ENCODE results near the gene CNTNAP1.
"Not testable (repeated sequence)": the region's sequence is repeated elsewhere in the genome, so short reads cannot be mapped to it uniquely, and the experiment has no call there.

Gene CNTNAP1

DNA sequence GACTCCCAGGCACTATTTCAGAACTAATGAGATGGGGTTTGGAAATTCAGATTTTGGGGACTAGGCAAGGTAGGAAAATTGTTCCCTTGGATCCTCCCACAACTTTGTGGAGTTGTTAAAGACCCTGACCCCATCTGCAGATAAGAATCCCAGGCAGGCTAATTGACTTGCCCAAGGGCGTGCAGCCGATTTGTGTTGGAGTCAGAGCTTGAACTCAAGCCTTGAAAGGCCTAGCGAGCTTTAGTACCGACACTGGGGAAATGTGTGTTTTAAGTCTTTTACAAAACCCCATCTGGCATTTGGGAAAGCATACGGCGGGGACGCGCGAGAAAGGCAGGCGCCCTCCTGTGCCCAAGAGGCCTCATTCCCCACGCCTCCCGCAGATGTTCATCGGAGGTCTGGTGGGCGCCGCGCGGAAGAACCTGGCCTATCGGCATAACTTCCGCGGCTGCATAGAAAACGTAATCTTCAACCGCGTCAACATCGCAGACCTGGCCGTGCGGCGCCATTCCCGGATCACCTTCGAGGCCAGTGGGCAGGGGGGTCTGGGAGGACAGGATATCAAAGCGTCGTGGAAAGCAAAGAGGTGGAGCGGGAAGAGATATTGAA is 4.3 kb downstream of the CNTNAP1 start:
- no peak for DNase-seq

DNA sequence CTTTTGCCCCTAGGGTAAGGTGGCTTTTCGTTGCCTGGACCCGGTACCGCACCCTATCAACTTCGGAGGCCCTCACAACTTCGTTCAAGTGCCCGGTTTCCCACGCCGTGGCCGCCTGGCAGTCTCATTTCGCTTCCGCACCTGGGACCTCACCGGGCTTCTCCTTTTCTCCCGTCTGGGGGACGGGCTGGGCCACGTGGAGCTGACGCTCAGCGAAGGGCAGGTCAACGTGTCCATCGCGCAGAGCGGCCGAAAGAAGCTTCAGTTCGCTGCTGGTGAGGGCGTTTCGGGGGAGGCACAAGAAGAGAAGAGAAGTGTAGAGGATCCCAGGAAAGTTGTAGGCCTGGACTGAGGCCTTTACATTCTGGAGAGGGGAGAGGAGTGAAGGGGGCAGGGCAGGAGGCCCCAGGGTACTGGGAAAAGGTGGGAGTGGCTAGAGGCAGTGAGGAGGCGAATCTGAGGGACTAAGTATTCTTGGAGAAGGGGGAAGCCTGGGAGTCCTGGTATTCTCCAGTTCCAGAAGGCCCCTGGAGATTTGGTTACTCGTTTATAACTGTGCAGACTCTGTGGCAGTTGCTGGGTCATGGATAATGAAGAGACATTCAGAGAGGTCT is 5.5 kb downstream of the CNTNAP1 start:
- DNase-seq: no peak

DNA sequence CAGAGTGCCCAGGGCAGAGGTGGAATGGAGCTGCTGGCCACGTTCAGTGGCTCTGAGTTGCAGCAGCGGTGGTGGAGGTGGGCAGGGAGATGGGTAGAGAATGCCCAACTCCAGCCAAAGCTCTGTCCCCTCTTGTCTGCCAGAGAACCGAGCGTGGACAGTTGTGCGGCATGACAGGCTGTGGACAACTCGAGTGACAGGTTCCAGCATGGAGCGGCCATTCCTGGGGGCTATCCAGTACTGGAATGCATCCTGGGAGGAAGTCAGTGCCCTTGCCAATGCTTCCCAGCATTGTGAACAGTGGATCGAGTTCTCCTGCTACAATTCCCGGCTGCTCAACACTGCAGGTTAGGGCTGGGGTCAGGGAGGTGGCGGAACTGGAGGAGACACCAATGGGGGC is 8.3 kb downstream of the CNTNAP1 start:
- no peak for DNase-seq

DNA sequence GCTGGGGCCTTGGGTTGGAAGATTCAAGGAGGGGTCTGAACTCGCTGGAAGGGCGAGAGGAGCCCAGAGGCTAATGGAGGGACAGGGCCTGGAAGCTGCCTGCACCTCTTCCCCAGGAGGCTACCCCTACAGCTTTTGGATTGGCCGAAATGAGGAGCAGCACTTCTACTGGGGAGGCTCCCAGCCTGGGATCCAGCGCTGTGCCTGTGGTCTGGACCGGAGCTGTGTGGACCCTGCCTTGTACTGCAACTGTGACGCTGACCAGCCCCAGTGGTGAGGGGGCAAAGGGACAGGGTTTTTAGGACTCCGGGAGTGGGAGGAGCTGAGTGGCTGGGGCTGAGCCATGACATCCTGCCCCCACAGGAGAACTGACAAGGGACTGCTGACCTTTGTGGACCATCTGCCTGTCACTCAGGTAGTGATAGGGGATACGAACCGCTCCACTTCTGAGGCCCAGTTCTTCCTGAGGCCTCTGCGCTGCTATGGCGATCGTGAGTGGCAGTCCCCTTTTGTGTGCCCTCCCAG is 8.8 kb downstream of the CNTNAP1 start:
- DNase-seq: no peak

DNA sequence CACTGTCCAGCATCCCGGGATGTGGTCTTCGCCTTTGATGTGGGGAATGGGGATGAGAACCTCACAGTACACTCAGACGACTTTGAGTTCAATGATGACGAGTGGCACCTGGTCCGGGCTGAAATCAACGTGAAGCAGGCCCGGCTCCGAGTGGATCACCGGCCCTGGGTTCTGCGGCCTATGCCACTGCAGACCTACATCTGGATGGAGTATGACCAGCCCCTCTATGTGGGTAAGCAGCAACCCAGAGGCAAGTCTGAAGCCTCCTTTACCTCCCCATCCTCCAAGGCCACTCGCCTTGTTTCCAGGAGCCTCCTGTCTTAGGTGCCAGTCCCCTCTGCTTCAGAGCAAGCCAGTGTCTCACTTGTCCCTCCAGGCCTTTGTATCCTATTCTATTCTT is 10.2 kb downstream of the CNTNAP1 start:
- DNase-seq: no peak

DNA sequence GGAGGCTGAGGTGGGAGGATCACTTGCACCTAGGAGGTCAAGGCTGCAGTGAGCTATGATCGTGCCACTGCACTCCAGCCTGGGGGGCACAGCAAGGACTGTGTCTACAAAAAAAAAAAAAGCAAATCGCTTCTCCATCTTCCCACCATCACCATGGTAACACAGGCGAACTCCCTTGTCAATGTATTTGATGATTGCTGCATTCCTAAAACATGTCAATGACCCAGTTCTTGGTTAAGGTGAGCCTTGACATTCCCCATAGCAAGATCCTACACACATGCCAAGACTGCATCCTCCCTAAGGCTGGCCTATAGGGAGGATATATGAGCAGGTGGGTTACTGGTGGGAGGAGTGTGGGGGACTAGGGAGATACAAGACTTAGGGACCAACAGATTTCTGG is 12.2 kb downstream of the CNTNAP1 start:
- no peak for DNase-seq

DNA sequence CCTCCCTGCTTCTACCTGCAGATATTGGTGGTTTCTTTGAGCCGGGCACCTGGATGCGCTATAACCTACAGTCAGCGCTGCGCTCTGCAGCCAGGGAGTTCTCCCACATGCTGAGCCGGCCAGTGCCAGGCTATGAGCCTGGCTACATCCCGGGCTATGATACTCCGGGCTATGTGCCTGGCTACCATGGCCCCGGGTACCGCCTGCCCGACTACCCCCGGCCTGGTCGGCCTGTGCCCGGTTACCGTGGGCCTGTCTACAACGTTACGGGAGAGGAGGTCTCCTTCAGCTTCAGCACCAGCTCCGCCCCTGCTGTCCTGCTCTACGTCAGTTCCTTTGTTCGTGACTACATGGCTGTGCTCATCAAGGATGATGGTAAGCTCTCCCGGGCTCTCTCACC is 13.2 kb downstream of the CNTNAP1 start:
- DNase-seq: no peak

DNA sequence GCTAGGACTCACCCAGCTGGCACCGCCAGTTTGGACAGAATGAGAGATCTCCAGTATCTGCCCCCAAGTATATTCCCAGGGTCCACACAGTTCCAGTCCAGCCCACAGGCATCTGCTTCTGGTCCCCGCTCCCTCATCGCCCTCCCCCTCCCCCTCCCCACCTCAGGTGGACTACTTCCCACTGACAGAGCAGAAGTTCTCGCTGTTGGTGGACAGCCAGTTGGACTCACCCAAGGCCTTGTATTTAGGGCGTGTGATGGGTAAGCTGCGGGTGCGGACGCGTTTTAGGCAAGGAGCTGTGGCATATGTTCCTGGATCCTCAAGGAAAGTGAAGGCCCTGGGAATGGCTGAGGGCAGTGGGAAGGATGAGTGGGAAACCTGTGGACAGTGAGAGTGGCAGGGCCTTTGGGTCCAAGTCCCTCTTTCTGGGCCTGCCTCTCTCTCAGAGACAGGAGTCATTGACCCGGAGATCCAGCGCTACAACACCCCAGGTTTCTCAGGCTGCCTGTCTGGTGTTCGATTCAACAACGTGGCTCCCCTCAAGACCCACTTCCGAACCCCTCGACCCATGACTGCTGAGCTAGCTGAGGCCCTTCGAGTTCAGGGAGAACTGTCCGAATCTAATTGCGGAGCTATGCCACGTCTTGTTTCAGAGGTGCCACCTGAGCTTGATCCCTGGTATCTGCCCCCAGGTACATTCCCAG is 14.9 kb downstream of the CNTNAP1 start:
- DNase-seq: no peak

DNA sequence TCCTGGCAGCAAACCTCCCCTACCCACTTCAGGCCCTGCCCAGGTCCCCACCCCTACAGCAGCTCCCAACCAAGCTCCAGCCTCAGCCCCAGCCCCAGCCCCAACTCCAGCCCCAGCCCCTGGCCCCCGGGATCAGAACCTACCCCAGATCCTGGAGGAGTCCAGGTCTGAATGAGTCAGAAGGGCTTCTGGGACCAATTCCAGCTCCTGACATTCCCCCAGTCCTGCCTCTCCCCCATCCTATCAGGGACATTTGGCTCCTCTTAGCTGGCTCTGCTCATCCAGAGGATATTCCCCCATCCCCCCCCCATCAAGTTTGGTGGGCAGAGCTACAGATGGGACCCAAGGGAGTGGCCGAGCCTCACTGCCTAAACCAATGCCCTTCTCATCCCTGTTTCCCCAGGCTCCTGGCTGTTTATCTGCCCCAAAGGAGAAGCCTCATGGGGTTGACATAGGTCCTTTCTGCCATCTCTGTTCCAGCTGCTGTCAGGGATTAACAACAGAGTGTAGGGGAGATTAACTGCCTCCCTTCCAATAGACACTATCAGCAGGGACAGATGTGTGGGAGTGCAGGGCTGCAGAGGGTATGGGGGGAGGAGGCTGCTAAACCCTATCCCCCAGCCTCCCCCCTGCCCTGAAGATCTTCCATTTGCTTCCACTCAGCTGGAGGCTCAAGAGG is 16.5 kb downstream of the CNTNAP1 start:
- DNase-seq: no peak

DNA sequence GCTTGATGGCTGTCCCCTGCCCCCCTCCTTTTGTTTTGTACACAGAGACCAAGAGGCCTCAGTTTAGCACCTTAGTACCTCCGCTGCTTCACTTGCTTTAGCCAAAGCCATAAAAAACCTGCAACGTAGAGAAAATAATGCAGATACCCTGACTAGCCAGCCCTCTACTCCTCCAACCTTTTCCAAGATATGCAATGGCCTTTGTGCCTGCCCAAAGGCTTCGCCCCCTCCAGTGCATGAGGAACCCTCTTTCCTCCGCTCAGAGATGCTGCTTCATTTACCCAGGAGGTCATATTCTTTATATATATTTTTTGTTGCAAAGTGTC is 17.0 kb downstream of the CNTNAP1 start:
- DNase-seq: no peak

DNA sequence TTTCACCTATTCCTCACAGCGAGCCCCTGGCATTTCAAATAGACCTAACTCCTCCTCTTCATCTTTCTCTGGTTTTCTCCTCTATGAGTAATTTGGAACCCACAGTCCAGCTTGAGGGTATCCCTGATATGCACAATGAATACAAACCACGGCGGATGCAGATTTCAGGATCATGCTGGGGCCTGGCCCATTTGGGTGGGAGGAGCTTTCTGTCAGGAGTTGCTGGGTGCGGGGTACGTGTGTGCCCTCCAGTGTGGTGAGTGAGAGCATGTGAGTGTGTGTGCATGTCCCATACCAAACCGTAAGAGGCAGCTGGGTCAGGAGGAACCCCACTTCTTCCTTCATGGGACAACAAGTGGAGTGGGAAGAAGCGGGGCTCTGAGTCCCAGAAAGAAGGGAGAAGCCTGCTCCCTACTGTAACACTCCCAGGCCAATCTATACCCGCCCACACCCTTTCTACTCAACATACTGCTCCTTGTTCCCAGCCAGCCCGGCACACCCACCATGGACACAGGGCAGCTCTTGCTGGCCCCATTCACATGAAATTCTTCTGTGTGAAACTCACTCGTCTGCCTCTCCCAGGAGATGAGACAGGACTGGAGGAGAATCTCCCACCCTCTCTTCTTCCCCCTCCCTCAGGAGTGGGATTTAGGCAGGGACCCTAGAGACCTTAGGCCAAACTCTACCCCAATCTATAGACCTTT is 18.4 kb downstream of the CNTNAP1 start:
- no peak for DNase-seq

DNA sequence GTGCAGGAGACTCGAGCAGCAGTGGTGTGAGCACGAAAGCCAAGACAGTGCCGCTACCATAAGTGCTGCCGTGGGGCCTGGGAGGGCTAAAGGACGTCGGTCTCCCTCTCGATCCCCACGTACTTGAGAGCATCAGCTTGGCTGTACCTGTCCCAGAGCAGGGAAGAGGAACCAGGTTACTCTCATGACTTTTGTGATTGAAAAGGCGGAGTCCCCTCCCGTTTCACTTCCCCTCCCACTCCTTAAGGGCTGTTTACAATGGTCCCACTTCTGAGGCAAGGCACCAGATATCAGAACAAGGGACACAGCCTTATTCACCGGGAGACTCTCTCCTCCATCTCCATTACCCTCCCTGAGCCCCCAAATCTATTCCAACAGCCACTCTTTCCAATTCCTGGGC is 20.1 kb downstream of the CNTNAP1 start:
- DNase-seq: no peak

DNA sequence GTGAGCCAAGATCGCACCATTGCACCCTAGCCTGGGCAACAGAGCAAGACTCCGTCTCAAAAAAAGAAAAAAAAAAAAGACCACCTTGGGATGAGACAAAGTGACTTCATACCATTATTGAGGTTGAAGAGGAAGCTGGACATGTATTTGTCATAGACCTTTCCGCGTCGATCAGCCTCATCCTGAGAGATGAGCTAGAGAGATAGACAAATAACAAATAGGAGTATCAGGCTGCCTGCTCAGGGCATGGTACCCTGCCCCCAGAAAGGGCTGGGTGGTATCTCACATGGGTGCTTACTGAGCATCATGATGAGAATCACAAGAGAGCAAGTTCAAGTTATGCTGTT is 22.1 kb downstream of the CNTNAP1 start:
- DNase-seq: no peak

DNA sequence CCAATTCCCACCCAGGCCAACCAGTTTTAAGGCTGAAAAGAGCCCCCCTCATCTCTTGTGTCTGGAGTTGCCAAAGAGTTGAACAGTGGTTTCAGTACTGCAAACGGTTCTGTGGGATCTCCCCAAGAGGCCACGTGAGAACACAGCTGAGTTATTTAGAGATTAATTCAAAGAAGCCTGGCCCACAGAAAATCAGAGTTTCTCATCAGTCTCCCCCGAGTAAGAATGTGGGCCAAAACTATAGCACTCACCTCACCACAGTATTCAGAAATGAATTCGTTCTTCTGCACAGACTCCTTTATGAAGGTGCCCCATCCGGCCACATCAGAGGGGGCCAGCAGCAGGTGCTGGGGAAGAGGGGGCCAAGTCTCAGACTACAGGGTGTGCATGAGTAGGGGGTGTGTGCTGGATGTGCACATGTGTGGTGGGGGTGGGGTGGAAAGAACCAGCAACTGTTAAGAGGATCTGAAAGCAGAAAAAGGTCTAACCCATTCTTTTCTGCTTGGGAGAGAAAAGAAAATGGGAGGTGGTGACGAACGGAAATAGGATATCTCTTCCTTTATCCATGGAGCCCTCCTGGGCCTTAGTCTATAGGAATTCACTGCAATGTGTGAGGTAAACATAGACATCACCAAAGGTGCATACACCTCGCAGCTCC is 22.6 kb downstream of the CNTNAP1 start:
- DNase-seq: no peak

DNA sequence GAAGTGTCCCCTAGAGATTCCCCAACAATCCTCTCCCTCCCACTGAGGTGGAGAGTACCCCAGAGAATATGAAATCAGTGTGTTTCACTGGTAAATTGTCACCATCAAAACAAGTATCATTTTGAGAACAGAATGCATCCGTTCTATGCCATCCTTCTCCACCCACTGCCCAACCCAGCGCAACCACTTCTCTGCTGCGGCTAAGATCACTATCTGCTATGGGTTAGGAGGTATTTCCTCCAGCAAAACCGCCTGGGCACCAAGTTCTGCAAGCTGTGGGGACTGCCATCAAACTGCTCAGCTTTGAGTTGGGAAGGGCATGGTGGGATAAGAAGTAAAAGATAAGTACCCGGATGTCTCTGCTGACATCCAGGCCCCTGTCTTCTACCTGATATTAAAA is 24.4 kb downstream of the CNTNAP1 start:
- no peak for DNase-seq

DNA sequence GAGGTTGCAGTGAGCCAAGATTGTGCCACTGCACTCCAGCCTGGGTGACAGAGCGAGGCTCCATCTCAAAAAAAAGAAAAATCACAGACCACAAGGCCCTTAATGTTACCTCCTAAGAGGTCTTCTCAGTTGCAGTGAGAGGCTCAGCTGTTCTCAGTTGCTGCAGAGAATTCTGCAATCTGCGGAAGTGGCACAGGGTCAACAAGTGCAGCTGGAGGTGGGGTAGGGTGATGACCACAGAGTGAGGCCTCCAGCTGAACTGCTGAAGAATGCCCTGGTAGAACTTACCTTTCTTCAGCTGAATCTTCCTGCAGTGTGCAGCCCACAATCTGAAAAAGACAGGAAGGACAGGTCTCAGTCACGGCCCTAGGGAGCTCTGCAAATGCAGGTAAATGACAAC is 26.3 kb downstream of the CNTNAP1 start:
- DNase-seq: no peak

DNA sequence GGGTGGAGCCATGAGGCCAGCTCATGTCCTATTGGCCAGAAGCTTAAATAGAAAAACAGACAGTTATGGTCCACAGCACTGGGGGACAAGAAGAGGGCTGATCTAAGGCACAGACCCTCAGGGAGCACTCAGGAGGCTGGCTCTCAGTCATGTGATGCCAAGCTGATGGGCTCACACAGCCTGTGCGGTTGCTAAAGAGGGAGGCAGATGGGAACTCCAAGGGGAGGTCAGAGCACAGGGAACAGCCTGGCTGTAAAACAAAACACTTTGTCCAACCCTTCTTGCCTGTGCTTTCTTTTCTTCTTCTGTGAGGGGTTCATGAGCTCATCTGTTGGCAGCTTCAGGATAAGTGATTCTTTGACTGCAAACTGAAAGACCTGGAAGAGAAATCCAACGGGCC is 27.2 kb downstream of the CNTNAP1 start:
- DNase-seq: no peak

DNA sequence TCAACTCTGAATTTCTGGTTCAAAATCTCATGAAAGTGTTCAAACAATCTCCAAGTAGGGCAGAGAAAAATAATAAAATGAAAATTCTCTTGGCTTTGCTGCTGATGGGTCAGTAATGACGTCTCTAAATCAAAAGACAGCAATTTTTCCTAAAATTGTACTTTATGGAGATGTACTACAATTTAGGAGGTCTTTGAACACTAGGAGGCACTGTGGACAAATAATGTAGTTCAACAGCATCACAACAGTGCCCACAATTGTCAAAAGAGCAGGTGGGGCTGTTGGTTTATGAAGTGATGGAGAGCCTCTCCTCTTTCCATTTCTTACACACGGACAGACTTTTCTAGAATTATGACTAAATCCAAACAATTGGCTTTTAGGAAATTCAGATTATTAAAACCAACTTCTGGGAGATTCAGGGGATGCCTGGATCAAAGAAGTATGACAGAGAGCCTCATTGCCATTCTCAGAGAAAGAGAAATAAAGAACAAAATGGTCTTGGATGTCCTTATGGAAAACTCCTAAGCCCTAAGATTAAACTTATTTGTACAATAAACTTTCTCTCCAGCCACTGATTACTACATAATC is 38.8 kb downstream of the CNTNAP1 start:
- peak; percentile 5 to 48 for DNase-seq

DNA sequence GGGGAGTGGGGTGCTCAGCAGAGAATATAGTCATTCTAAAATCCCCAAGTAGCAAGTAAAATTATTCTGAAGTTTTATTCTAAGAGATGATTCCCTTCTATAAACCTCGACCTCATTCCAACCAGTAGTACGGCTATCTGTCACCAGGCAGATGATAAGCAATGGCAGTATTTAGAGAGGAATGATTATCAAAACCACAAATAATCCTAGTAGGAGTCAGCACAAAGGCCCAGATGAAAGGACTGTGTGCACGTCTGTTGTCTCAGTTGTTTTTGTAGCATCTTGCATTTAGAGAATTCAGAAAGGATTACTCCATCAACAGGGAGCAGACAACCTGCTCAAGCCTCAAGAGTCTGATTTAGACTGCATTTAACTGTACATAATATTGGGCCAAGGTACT is 41.3 kb downstream of the CNTNAP1 start:
- DNase-seq: no peak

DNA sequence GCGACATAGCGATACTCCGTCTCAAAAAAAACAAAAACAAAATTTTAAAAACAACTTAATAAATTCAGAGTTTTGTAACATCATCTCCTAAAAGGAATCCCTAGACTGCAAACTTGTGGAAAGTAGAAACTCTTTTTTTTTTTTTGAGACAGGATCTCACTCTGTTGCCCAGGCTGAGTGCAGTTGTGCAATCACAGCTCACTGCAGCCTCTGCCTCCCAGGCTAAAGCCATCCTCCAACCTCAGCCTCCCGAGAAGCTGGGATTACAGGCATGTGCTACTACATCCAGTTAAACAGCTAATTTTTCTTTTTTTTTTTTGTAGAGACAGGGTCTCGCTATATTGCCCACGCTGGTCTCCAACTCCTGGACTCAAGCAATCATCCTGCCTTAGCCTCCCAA is 42.8 kb downstream of the CNTNAP1 start:
- DNase-seq: no peak

DNA sequence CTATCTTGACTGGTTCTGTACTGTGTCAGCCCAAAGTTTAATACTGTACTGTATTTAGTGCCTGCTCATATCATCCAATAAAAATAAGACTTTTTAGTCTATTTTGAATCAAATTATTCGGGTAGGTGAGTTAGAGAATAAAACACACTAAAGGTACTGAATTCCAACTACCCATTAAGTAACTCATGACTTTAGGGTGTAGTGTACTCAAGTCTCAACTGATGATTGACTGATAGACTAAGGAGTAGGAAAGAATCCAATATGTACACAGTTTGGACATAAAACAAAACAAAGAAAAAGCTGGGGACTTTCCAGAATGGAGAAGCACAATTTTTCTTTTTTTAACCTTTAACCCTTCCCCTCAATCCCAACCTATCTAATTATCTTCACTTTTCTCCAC is 58.4 kb downstream of the CNTNAP1 start:
- DNase-seq: no peak

DNA sequence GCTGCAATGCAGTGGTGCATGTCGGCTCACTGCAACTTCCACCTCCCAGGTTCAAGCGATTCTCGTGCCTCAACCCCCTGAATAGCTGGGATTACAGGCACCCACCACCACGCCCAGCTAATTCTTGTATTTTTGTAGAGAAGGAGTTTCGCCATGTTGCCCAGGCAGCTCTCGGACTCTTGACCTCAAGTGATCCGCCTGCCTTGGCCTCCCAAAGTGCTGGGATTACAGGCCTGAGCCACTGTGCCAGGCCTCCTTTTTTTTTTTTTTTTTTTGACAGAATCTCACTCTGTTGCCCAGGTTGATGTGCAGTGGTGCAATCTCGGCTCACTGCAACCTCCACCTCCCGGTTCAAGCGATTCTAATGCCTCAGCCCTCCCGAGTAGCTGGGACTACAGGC is 60.6 kb downstream of the CNTNAP1 start:
- not testable (repeated sequence) for DNase-seq

Data from NCI-H1930 (cell line).